Peyer's patch (tissue), 4 donors: ENCODE data around the gene ABCA2.

Source experiments
- CTCF ChIP-seq, 6 experiments: fragments of 450-650 bp in 4 of 6; fragments of 200-600 bp in 2 of 6; sonication (generic) in 1 of 6; IDR thresholded peaks; one replicate each; pipeline ENCODE4 v1.5.1; 2017 to 2019; ENCODE audit warnings: antibody characterized with exemption in 6 of 6, mild to moderate bottlenecking in 3 of 6, moderate library complexity in 1 of 6
- POLR2A ChIP-seq, 2 donors: fragments of 450-650 bp; IDR thresholded peaks; one replicate each; pipeline ENCODE4 v1.5.1; 2017; ENCODE audit warnings: antibody characterized with exemption in 2 of 2, mild to moderate bottlenecking in 2 of 2, moderate library complexity in 2 of 2

- TF ChIP-seq CTCF (IDR thresholded peaks at IDR 0.05) (no peak), POLR2A (IDR thresholded peaks at IDR 0.05) (no peak)
These were observed 49.1 kb upstream of the ABCA2 start, which contains the start of gene UAP1L1 for GRCh38 chr9:137077010-137077747.
